ENCODE results near the gene PHKA1. TPM values are rescaled to one million over a fixed set of nuclear protein-coding genes. Genes with fewer than 3 reads are reported as not detected.

Gene PHKA1
- 6.3 and 10.3 TPM in 2 replicates for total RNA-seq

DNA sequence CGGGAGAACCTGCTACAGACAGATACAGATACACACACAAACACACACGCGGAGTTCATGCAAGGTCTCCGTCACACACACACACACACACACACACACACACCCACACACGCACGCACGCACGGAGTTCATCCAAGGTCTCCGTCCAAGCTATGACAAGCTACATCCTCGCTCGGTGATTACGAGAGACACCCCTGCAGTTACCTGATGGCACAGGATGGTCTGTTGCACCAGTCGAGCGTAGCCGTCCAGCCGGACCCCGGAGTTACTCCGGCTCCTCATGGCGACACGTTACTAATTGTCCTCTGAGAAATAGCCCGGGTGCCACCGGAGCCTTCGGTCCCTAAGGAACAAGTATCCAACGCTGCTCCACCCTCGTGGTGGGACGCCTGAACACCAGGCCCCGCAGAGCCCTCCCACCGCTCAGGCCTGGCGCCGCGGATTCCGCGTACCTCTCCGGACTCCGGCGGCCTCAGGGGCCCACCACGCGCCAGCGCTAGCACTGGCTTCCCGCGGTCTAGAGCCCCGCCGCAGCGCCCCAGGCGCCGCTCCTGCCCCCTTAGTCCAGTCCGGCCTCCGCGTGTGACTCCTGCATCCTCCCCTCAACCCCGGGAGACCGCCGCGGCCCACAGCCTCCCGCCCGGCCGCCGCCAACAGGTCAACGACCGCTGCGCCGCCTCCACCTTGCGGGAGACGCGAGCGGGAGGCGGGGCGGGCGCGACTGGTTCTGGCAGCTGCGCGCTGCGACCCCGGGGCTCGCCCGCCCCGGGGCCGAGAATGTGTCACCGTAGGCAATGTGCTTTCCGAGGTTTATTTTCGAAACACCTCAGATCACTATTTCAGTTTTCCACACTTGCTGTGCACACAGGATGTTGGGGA is at the start of gene PHKA1:
Gene PHKA1 (minus strand): TSS at position 708 of the 879 bp plus-strand sequence. CDS start 426 bp downstream, at position 282.

GRCh38 chrX:72572248-72573157 is 141.6 kb downstream of the PHKA1 start, which contains the start of gene HDAC8:
Gene HDAC8 (minus strand): TSS chrX:72572843. CDS start chrX:72572761, 82 bp downstream.

Other genes with a start within 250 kb of the PHKA1 start
- gene HDAC8, start 141.5 kb downstream of the PHKA1 start, total RNA-seq, result 23.5 and 31.1 TPM in 2 replicates
- gene DMRTC1B, start 62.6 kb upstream of the PHKA1 start, total RNA-seq, result not detected in 2 replicates
- gene FAM236B, start 68.4 kb upstream of the PHKA1 start, total RNA-seq, result not detected in 2 replicates
- not detected in 2 replicates for gene FAM236D, start 93.9 kb upstream of the PHKA1 start, total RNA-seq
- not detected in 2 replicates for gene FAM236C, start 198.3 kb upstream of the PHKA1 start, total RNA-seq
- gene FAM236A, start 223.9 kb upstream of the PHKA1 start, total RNA-seq, result not detected in 2 replicates
- not detected in 2 replicates for gene DMRTC1, start 229.5 kb upstream of the PHKA1 start, total RNA-seq

Data from dermis lymphatic vessel endothelial cell (primary cell).